ENCODE results near the gene MCL1. TPM values are rescaled to one million over a fixed set of nuclear protein-coding genes. Genes with fewer than 3 reads are reported as not detected.

The MCL1 gene
- total and polyA plus RNA-seq, 10 of the 15 experiments (the other 5 are each of a cell fraction or from before 2014, with no cell fraction given), result 18.1 to 148 (median 86.4) TPM

DNA sequence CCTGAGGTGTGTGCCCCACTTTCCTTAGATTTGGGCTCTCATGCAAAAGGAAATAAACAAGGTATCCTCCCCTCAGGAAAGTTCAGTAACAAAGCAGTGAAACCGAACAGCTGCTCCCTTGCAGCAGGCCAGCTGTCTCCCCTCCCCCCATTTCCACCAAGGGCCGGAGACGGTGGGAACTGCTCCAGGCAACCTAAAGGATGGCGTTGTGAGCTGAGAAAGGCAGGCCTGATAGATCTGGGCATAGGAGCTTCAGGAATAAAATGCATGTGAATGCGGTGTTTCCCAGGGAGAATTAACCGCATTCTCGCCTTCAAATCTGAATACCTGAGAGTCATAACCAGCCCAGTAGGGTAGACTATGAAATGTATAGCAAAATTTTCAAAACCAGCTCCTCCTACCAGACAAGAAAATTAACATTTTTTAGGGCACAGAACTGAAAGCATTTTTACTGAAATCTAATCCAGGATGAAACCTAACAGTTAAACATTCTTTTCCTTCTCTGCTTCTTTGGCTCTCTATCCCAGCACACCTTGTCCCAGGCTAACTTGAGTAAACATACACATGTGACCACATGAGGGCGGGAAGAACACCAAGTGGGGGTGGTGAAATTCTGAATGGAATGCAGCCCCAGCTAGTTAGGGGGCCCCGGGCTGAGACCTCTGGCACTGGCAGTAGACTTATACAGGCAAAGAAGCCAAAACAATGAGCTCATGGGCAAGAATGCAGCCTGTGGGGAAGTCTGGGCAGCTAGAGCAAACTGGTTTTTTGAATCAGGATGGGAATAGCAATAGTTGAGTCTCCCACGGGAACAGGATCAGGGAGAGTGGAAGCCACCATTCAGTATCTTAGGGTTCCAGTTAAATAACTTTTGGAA is 11.5 kb downstream of the MCL1 start (continued):
- TF ChIP-seq, protein P1, sequence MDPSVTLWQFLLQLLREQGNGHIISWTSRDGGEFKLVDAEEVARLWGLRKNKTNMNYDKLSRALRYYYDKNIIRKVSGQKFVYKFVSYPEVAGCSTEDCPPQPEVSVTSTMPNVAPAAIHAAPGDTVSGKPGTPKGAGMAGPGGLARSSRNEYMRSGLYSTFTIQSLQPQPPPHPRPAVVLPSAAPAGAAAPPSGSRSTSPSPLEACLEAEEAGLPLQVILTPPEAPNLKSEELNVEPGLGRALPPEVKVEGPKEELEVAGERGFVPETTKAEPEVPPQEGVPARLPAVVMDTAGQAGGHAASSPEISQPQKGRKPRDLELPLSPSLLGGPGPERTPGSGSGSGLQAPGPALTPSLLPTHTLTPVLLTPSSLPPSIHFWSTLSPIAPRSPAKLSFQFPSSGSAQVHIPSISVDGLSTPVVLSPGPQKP (IDR thresholded peaks at IDR 0.05; ENCODE audit: low read depth, low read length), result no peak
- no peak for TF ChIP-seq WRNIP1 (IDR thresholded peaks at IDR 0.05; ENCODE audit: borderline replicate concordance, low read depth, low read length)
- TF ChIP-seq NR2C2 (IDR thresholded peaks at IDR 0.05; ENCODE audit: borderline replicate concordance, control insufficient read depth, insufficient read length, low read depth), result no peak
- peak; percentile 77; the same call in 1 of the 2 replicates for TF ChIP-seq NBN (IDR thresholded peaks at IDR 0.05)
- TF ChIP-seq RELB (IDR thresholded peaks at IDR 0.05; ENCODE audit: low read depth), result peak; percentile 64
- no peak for TF ChIP-seq MEF2A (IDR thresholded peaks at IDR 0.05; ENCODE audit: insufficient read depth, low read depth, low read length)
- TF ChIP-seq FOS (IDR thresholded peaks at IDR 0.05; ENCODE audit: borderline replicate concordance, extremely low read depth, insufficient read length), result no peak
- no peak for TF ChIP-seq SMAD5 (IDR thresholded peaks at IDR 0.05; ENCODE audit: low read depth)
- TF ChIP-seq PAX8 (IDR thresholded peaks at IDR 0.05), result no peak
- TF ChIP-seq TCF7 (IDR thresholded peaks at IDR 0.05; ENCODE audit: borderline replicate concordance), result no peak
- peak; percentile 18; the same call in 1 of the 2 replicates for TF ChIP-seq SMC3 (IDR thresholded peaks at IDR 0.05; ENCODE audit: borderline replicate concordance, low read length)
- no peak for TF ChIP-seq NFYB (IDR thresholded peaks at IDR 0.05; ENCODE audit: insufficient read depth, low read depth, low read length)
- TF ChIP-seq IRF5 (IDR thresholded peaks at IDR 0.05; ENCODE audit: borderline replicate concordance), result no peak
- TF ChIP-seq STAT3 (IDR thresholded peaks at IDR 0.05; ENCODE audit: low read depth, low read length), result no peak
- no peak for TF ChIP-seq SUZ12 (IDR thresholded peaks at IDR 0.05; ENCODE audit: unreplicated experiment)
- no peak for TF ChIP-seq ESRRA (IDR thresholded peaks at IDR 0.05; ENCODE audit: low read length)
- TF ChIP-seq EZH2 (IDR thresholded peaks at IDR 0.05; ENCODE audit: borderline replicate concordance, control insufficient read depth, low read depth, low read length), result no peak
- no peak for TF ChIP-seq TBL1XR1 (IDR thresholded peaks at IDR 0.05; ENCODE audit: low read depth, low read length)
- TF ChIP-seq NKRF (conservative IDR thresholded peaks at IDR 0.05), result no peak
- no peak for TF ChIP-seq ZZZ3 (IDR thresholded peaks at IDR 0.05; ENCODE audit: control insufficient read depth, insufficient read length, low read depth)
- no peak for TF ChIP-seq CHD4 (IDR thresholded peaks at IDR 0.05)
- no peak for TF ChIP-seq SREBF2 (IDR thresholded peaks at IDR 0.05; ENCODE audit: low read length)
- TF ChIP-seq SP1 (IDR thresholded peaks at IDR 0.05; ENCODE audit: low read depth, low read length), result peak; percentile 4
- TF ChIP-seq SMAD1 (IDR thresholded peaks at IDR 0.05; ENCODE audit: low read depth, partially characterized antibody), result no peak
- peak; percentile 44; the same call in 1 of the 2 replicates for TF ChIP-seq POLR2AphosphoS5 (IDR thresholded peaks at IDR 0.05; ENCODE audit: low read length)
- no peak; the same call in 1 of the 2 replicates for TF ChIP-seq LARP7 (IDR thresholded peaks at IDR 0.05)
